ENCODE data around the gene CD79B.
A peak's percentile ranks its signal among the peaks of the same experiment; 100 is the strongest.
"Not testable (repeated sequence)": the region's sequence is repeated elsewhere in the genome, so short reads cannot be mapped to it uniquely, and the experiment has no call there.

The CD79B gene

GRCh38 chr17:63933598-63933997, 1.5 kb upstream of the CD79B start:
- DNase-seq (ENCODE audit: low read depth, low spot score), result no peak

- no peak for DNase-seq (ENCODE audit: low read depth, low spot score)
Measured at GRCh38 chr17:63932721-63933120, 590 bp upstream of the CD79B start.

- no peak for DNase-seq (ENCODE audit: low read depth, low spot score)
Measured at GRCh38 chr17:63930951-63931575, 1.1 kb downstream of the CD79B start.

- no peak for DNase-seq (ENCODE audit: low read depth, low spot score)
Measured at GRCh38 chr17:63929860-63930766, 2.0 kb downstream of the CD79B start.

GRCh38 chr17:63928966-63929695, 3.0 kb downstream of the CD79B start:
- no peak for DNase-seq (ENCODE audit: low read depth, low spot score)

GRCh38 chr17:63928172-63928666, 3.9 kb downstream of the CD79B start:
- no peak for DNase-seq (ENCODE audit: low read depth, low spot score)

GRCh38 chr17:63927464-63928171, 4.5 kb downstream of the CD79B start:
- no peak for DNase-seq (ENCODE audit: low read depth, low spot score)

- DNase-seq (ENCODE audit: low read depth, low spot score), result no peak
Measured at GRCh38 chr17:63926164-63926563, 6.0 kb downstream of the CD79B start.

- DNase-seq (ENCODE audit: low read depth, low spot score), result no peak
Measured at GRCh38 chr17:63925615-63926014, 6.5 kb downstream of the CD79B start.

- DNase-seq (ENCODE audit: low read depth, low spot score), result not testable (repeated sequence)
Measured at GRCh38 chr17:63922402-63922801, 9.7 kb downstream of the CD79B start.

GRCh38 chr17:63920779-63921178, 11.4 kb downstream of the CD79B start:
- not testable (repeated sequence) for DNase-seq (ENCODE audit: low read depth, low spot score)

GRCh38 chr17:63920050-63920449, 12.1 kb downstream of the CD79B start:
- DNase-seq (ENCODE audit: low read depth, low spot score), result not testable (repeated sequence)

- peak; percentile 75 for DNase-seq (ENCODE audit: low read depth, low spot score)
Measured at GRCh38 chr17:63919311-63919723, 12.8 kb downstream of the CD79B start.

GRCh38 chr17:63918789-63919305, 13.3 kb downstream of the CD79B start, which contains the start of gene GH1:
Gene GH1, minus strand, starts transcription at chr17:63918839. Its CDS starts 63 bp downstream, at chr17:63918776.
- DNase-seq (ENCODE audit: low read depth, low spot score), result not testable (repeated sequence)

GRCh38 chr17:63918305-63918704, 13.8 kb downstream of the CD79B start:
- DNase-seq (ENCODE audit: low read depth, low spot score), result no peak

GRCh38 chr17:63917646-63918045, 14.5 kb downstream of the CD79B start:
- no peak for DNase-seq (ENCODE audit: low read depth, low spot score)

- not testable (repeated sequence) for DNase-seq (ENCODE audit: low read depth, low spot score)
Measured at GRCh38 chr17:63917206-63917605, 14.9 kb downstream of the CD79B start.

GRCh38 chr17:63916566-63917185, 15.5 kb downstream of the CD79B start:
- no peak for DNase-seq (ENCODE audit: low read depth, low spot score)

GRCh38 chr17:63915753-63916152, 16.4 kb downstream of the CD79B start:
- DNase-seq (ENCODE audit: low read depth, low spot score), result not testable (repeated sequence)

- no peak for DNase-seq (ENCODE audit: low read depth, low spot score)
Measured at GRCh38 chr17:63914471-63914870, 17.7 kb downstream of the CD79B start.
